ENCODE data around the gene FKBP8. TPM values are rescaled to one million over a fixed set of nuclear protein-coding genes. Genes with fewer than 3 reads are reported as not detected.

FKBP8 gene
- total and polyA plus RNA-seq, 4 donors = 59.1 to 225 (median 101) TPM

- TF ChIP-seq REST (IDR thresholded peaks at IDR 0.05) = peak; percentile 95
- TF ChIP-seq, protein P1, sequence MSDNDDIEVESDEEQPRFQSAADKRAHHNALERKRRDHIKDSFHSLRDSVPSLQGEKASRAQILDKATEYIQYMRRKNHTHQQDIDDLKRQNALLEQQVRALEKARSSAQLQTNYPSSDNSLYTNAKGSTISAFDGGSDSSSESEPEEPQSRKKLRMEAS (IDR thresholded peaks at IDR 0.05) = no peak
These were observed 54.3 kb downstream of the FKBP8 start (continued) for GRCh38 chr19:18488838-18489626.

GRCh38 chr19:18488403-18488723 is 55.0 kb downstream of the FKBP8 start:
- no peak for TF ChIP-seq REST (IDR thresholded peaks at IDR 0.05)
- no peak for TF ChIP-seq JUND (IDR thresholded peaks at IDR 0.05)
- TF ChIP-seq SP1 (IDR thresholded peaks at IDR 0.05) = no peak
- TF ChIP-seq RAD21 (IDR thresholded peaks at IDR 0.05) = peak in 1 of 2 donors; percentile 62
- no peak for TF ChIP-seq EGR1 (IDR thresholded peaks at IDR 0.05; ENCODE audit: low read depth in 2 of 2)
- TF ChIP-seq FOXA2 (IDR thresholded peaks at IDR 0.05) = no peak
- TF ChIP-seq GABPA (IDR thresholded peaks at IDR 0.05 in 1 of 2, conservative IDR thresholded peaks at IDR 0.05 in 1 of 2) = no peak
- TF ChIP-seq ZBTB33 (IDR thresholded peaks at IDR 0.05) = no peak
- no peak for TF ChIP-seq TAF1 (conservative IDR thresholded peaks at IDR 0.05)
- TF ChIP-seq NR2F2 (IDR thresholded peaks at IDR 0.05) = no peak
- TF ChIP-seq RXRA (IDR thresholded peaks at IDR 0.05) = no peak
- TF ChIP-seq HNF4A (conservative IDR thresholded peaks at IDR 0.05) = no peak
- no peak for TF ChIP-seq FOXA1 (IDR thresholded peaks at IDR 0.05)
- TF ChIP-seq, protein P2, sequence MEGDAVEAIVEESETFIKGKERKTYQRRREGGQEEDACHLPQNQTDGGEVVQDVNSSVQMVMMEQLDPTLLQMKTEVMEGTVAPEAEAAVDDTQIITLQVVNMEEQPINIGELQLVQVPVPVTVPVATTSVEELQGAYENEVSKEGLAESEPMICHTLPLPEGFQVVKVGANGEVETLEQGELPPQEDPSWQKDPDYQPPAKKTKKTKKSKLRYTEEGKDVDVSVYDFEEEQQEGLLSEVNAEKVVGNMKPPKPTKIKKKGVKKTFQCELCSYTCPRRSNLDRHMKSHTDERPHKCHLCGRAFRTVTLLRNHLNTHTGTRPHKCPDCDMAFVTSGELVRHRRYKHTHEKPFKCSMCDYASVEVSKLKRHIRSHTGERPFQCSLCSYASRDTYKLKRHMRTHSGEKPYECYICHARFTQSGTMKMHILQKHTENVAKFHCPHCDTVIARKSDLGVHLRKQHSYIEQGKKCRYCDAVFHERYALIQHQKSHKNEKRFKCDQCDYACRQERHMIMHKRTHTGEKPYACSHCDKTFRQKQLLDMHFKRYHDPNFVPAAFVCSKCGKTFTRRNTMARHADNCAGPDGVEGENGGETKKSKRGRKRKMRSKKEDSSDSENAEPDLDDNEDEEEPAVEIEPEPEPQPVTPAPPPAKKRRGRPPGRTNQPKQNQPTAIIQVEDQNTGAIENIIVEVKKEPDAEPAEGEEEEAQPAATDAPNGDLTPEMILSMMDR (IDR thresholded peaks at IDR 0.05; ENCODE audit: low read depth, low read length, missing input control) = peak; percentile 18
- WGBS = 90% methylated on average over 6 of the region's 6 CpGs
- no peak for DNase-seq (ENCODE audit: low spot score)
- Histone ChIP-seq H3K4me1 (ENCODE audit: control insufficient read depth in 4 of 4, insufficient read depth in 4 of 4, low read length in 3 of 4) (peaks cover 7 to 57% (median 34%) of the 10 kb centered on the region in 4 donors), H3K4me3 (ENCODE audit: low read depth in 1 of 3, low read length in 3 of 3) (no peak overlapping the region), H3K36me3 (ENCODE audit: control insufficient read depth in 4 of 4, insufficient read depth in 3 of 4, low read depth in 1 of 4, low read length in 3 of 4) (no peaks in the 10 kb centered on the region), H3K9me3 (ENCODE audit: control insufficient read depth in 4 of 4, low read length in 3 of 4) (no peaks in the 10 kb centered on the region), H3K9ac (ENCODE audit: low read depth in 1 of 2, low read length in 2 of 2) (peak overlapping the region in 1 of 2 donors; percentile 21), H3K27ac (ENCODE audit: low read depth in 1 of 2, low read length in 2 of 2) (peak overlapping the region; percentile 78 to 88), H3K27me3 (ENCODE audit: control insufficient read depth in 4 of 4, insufficient read depth in 4 of 4, low read length in 3 of 4) (no peaks in the 10 kb centered on the region)
